Cardiac fibroblast (primary cell): Measurements from ENCODE around the gene PTGS1.
A peak's percentile ranks its signal among the peaks of the same experiment; 100 is the strongest.
"Not testable (repeated sequence)": the region's sequence is repeated elsewhere in the genome, so short reads cannot be mapped to it uniquely, and the experiment has no call there.

Source experiments
- DNase-seq, 2 donors: peaks; one replicate each; pipeline versions ENCODE4 v3.0.0 to v3.0.0-alpha.2; 2010; ENCODE audit warnings: low read depth in 2 of 2
- H3K4me3 ChIP-seq, 2 donors: replicated peaks in 1 of 2; 1 replicate in 1 of 2; 2 replicates in 1 of 2; pipeline ENCODE4 v1.5.1; 2011; ENCODE audit warnings: low read depth in 2 of 2, low read length in 2 of 2, mild to moderate bottlenecking in 2 of 2, moderate library complexity in 1 of 2
- TF ChIP-seq, protein P1 (sequence below): IDR thresholded peaks from one replicate; pipeline ENCODE4 v1.5.1; 2011; ENCODE audit warnings: low read depth, mild to moderate bottlenecking, low read length, inconsistent platforms

The PTGS1 gene

DNA sequence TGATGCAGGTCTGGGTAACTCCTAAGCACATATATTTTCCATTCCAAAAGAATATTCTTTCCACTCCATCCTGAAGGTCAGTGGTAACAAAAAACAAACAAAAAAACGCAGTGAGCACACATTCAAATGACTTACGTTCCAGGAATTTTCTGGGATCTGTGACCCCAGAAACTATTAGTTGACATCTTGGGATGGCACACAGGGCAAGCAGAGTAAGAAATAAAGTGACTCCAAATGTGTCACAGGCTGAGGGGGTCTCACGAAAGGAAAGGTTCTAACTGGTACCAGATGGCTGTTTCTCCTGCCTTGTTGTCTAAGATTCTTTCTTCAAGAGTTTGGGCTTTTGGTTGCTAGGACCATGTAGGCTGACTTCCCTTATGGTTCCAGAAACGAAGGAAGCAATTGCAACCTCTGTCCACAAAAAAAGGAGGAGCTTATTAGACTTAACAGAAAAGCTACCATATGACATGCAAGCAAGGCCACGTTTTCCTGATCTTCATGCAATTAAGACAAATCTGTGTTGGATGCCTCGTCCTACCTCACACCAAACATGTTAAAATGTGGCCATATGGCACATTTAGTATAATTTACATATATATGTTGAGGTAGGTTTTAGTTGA is 32.7 kb downstream of the PTGS1 start:
- DNase-seq: peak in 1 of 2 donors; percentile 19
- H3K4me3 ChIP-seq: no peak overlapping the region
- TF ChIP-seq, protein P1, sequence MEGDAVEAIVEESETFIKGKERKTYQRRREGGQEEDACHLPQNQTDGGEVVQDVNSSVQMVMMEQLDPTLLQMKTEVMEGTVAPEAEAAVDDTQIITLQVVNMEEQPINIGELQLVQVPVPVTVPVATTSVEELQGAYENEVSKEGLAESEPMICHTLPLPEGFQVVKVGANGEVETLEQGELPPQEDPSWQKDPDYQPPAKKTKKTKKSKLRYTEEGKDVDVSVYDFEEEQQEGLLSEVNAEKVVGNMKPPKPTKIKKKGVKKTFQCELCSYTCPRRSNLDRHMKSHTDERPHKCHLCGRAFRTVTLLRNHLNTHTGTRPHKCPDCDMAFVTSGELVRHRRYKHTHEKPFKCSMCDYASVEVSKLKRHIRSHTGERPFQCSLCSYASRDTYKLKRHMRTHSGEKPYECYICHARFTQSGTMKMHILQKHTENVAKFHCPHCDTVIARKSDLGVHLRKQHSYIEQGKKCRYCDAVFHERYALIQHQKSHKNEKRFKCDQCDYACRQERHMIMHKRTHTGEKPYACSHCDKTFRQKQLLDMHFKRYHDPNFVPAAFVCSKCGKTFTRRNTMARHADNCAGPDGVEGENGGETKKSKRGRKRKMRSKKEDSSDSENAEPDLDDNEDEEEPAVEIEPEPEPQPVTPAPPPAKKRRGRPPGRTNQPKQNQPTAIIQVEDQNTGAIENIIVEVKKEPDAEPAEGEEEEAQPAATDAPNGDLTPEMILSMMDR: no peak

DNA sequence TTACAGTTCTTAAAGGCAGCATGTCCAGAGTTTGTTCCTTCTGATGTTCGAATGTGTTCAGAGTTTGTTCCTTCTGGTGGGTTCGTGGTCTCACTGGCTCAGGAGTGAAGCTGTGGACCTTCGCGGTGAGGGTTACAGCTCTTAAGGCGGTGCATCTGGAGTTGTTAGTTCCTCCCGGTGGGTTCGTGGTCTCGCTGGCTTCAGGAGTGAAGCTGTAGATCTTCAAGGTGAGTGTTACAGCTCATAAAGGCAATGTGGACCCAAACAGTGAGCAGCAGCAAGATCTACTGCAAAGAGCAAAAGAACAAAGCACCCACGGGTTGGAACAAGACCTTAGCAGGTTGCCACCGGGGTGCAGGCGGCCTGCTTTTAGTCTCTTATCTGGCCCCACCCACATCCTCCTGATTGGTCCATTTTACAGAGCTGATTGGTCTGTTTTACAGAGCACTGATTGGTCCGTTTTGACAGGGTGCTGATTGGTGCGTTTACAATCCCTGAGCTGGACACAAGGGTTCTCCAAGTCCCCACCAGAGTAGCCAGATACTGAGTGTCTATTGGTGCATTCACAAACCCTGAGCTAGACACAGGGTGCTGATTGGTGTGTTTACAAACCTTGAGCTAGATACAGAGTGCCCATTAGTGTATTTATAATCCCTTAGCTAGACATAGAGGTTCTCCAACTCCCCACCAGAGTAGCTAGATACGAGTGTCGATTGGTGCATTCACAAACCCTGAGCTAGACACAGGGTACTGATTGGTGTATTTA is 34.7 kb downstream of the PTGS1 start:
- DNase-seq, H3K4me3 ChIP-seq: not testable (repeated sequence)

DNA sequence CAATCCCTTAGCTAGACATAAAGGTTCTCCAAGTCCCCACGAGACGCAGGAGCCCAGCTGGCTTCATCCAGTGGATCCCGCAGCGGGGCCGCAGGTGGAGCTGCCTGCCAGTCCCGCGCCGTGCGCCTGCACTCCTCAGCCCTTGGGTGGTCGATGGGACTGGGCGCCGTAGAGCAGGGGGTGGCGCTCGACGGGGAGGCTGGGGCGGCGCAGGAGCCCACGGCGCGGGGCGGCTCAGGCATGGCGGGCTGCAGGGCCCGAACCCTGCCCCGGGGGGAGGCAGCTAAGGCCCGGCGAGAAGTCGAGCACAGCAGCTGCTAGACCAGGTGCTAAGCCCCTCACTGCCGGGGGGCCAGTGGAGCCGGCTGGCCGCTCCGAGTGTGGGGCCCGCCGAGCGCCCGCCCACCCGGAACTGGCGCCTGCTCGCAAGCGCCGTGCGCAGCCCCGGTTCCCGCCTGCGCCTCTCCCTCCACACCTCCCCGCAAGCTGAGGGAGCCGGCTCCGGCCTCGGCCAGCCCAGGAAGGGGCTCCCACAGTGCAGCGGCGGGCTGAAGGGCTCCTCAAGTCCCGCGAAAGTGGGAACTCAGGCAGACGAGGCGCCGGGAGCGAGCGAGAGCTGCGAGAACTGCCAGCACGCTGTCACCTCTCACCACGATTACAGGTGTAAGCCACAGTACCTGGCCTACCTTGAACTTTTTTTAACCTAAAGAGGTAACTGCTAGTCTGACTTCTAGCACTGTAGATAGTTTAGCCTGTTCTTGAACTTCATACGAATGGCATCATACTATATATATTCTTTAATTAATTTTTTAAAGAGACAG is 35.5 kb downstream of the PTGS1 start:
- DNase-seq: no peak
- H3K4me3 ChIP-seq: no peak overlapping the region
- TF ChIP-seq, protein P1: no peak

DNA sequence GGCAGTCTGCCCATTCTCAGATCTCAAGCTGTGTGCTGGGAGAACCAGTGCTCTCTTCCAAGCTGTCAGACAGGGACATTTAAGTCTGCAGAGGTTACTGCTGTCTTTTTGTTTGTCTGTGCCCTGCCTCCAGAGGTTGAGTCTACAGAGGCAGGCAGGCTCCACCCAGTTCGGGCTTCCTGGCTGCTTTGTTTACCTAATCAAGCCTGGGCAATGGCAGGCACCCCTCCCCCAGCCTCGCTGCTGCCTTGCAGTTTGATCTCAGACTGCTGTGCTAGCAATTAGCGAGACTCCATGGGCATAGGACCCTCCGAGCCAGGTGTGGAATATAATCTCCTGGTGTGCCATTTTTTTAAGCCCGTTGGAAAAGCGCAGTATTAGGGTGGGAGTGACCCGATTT is 43.3 kb downstream of the PTGS1 start:
- DNase-seq, H3K4me3 ChIP-seq: not testable (repeated sequence)

DNA sequence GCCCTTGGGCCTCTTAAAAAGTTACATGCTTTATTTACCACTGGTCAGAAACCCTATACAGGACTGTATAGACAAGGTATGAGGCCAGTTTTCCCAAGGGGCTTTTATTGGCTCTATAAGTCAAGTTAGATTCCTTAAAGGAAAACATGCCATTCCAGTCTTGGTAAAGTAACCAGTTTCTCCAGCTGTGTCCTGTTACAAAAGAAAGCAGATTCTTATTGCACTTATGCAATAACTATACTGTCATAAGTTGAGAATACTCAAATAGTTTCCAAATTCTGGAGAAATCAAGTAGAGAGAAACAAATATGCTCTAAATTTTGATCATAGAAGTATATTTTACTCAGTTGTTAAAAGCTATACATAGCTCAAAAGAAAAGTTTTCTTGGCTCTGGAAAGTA is 47.2 kb downstream of the PTGS1 start:
- peak; percentile 39 to 41 for DNase-seq
- H3K4me3 ChIP-seq: no peak overlapping the region
- TF ChIP-seq, protein P1: no peak

DNA sequence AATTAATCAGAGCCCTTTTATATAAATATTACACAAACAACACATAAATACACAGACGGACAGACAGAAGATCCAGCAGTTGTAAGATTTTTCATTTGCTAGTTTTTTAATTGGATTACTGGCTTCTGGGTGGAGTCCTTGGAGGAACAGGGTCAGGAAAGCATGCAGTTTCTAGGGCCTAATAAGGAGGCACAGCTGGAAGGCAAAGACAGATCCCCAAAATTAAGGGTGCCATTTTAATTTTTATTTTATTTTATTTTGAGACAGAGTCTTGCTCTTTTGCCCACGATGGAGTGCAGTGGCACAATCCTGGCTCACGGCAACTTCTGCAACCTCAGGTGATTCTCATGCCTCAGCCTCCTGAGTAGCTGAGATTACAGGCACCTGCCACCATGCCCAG is 49.5 kb downstream of the PTGS1 start:
- TF ChIP-seq, protein P1: no peak
- no peak overlapping the region for H3K4me3 ChIP-seq

DNA sequence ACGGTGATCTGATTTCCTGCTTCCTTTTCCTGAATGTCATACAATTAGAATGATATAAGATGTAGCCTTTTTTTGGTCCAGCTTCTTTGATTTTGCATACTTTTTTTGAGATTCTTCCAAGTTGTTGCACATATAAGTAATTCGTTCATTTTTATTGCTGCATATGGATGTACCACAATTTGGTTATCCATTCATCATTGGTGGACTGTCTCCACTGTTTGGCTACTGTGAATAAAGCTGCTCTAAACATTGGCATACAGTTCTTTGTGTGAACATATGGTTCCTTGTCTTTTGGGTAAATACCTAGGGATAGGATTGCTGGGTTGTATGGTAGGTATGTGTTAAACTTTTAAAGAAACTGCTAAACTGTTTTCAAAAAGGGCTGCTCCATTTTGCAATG is 54.3 kb downstream of the PTGS1 start:
- TF ChIP-seq, protein P1: no peak
- no peak overlapping the region for H3K4me3 ChIP-seq
- DNase-seq: no peak

More for the DNA sequence above, 49.5 kb downstream of the PTGS1 start:
- DNase-seq: no peak
